ENCODE data around the gene LPP. TPM values are rescaled to one million over a fixed set of nuclear protein-coding genes. Genes with fewer than 3 reads are reported as not detected.

The LPP gene
- total RNA-seq, 2 donors from 2014 or later: 170 to 246 TPM

DNA sequence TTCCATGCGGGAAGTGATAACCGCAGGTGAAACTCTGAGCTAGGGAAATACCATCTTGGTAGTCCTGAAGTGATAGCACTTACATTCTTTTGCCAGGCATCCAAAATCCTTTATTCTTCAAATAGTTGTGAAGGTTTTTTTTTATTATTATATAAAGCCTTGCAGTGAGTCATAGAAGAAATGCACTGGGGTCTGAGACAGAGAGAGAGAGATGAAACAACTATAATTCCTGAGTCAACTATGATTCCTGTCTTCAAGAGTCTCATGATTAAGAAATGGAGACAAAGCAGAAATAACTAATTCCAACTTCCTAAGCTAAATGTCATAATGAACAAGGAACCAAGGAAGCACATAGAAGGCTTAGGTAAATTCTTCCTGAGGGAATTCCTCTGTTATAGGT is 495.6 kb downstream of the LPP start:
- Histone ChIP-seq H3K27me3 (no peaks in the 10 kb centered on the region), H3K4me3 (no peak overlapping the region), H3K9ac (ENCODE audit: low read depth in 2 of 2, low read length in 2 of 2) (no peak overlapping the region), H3K36me3 (no peaks in the 10 kb centered on the region), H3K9me3 (no peaks in the 10 kb centered on the region), H3K4me1 (no peaks in the 10 kb centered on the region), H3K27ac (no peak overlapping the region)
- intact Hi-C loops (cut with DNase I): no loop called here
- TF ChIP-seq, protein P1, sequence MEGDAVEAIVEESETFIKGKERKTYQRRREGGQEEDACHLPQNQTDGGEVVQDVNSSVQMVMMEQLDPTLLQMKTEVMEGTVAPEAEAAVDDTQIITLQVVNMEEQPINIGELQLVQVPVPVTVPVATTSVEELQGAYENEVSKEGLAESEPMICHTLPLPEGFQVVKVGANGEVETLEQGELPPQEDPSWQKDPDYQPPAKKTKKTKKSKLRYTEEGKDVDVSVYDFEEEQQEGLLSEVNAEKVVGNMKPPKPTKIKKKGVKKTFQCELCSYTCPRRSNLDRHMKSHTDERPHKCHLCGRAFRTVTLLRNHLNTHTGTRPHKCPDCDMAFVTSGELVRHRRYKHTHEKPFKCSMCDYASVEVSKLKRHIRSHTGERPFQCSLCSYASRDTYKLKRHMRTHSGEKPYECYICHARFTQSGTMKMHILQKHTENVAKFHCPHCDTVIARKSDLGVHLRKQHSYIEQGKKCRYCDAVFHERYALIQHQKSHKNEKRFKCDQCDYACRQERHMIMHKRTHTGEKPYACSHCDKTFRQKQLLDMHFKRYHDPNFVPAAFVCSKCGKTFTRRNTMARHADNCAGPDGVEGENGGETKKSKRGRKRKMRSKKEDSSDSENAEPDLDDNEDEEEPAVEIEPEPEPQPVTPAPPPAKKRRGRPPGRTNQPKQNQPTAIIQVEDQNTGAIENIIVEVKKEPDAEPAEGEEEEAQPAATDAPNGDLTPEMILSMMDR (IDR thresholded peaks at IDR 0.05): no peak
- no peak for DNase-seq

GRCh38 chr3:188656196-188656982 is 502.4 kb downstream of the LPP start:
- Histone ChIP-seq H3K9me3 (no peaks in the 10 kb centered on the region), H3K4me1 (no peaks in the 10 kb centered on the region), H3K9ac (ENCODE audit: low read depth in 2 of 2, low read length in 2 of 2) (no peak overlapping the region), H3K4me3 (no peak overlapping the region), H3K36me3 (no peaks in the 10 kb centered on the region), H3K27me3 (no peaks in the 10 kb centered on the region), H3K27ac (no peak overlapping the region)
- intact Hi-C loops (cut with DNase I): no loop called here
- no peak for DNase-seq
- TF ChIP-seq, protein P1 (IDR thresholded peaks at IDR 0.05): no peak

GRCh38 chr3:188658606-188659005 is 504.6 kb downstream of the LPP start:
- no peak overlapping the region for H3K4me3 ChIP-seq
- TF ChIP-seq, protein P1 (IDR thresholded peaks at IDR 0.05): no peak
- DNase-seq: no peak
- no peaks in the 10 kb centered on the region for H3K36me3 ChIP-seq
- no peak overlapping the region for H3K27ac ChIP-seq
- no peaks in the 10 kb centered on the region for H3K4me1 ChIP-seq
- no peaks in the 10 kb centered on the region for H3K9me3 ChIP-seq
- intact Hi-C loops (cut with DNase I): no loop called here
- no peak overlapping the region for H3K9ac ChIP-seq (ENCODE audit: low read depth in 2 of 2, low read length in 2 of 2)
- H3K27me3 ChIP-seq: no peaks in the 10 kb centered on the region

- intact Hi-C loops (cut with DNase I): no loop called here
These were observed 505.6 kb downstream of the LPP start for GRCh38 chr3:188659449-188660090.

GRCh38 chr3:188660415-188660814 is 506.5 kb downstream of the LPP start:
- no peaks in the 10 kb centered on the region for H3K9me3 ChIP-seq
- H3K36me3 ChIP-seq: no peaks in the 10 kb centered on the region
- H3K4me3 ChIP-seq: no peak overlapping the region
- no peaks in the 10 kb centered on the region for H3K4me1 ChIP-seq
- TF ChIP-seq, protein P1 (IDR thresholded peaks at IDR 0.05): no peak
- no peak overlapping the region for H3K9ac ChIP-seq (ENCODE audit: low read depth in 2 of 2, low read length in 2 of 2)
- intact Hi-C loops (cut with DNase I): no loop called here
- H3K27ac ChIP-seq: no peak overlapping the region
- no peak for DNase-seq
- no peaks in the 10 kb centered on the region for H3K27me3 ChIP-seq

More at GRCh38 chr3:188659449-188660090, 505.6 kb downstream of the LPP start:
- TF ChIP-seq, protein P1 (IDR thresholded peaks at IDR 0.05): no peak
- DNase-seq: no peak
- H3K27me3 ChIP-seq: no peaks in the 10 kb centered on the region
- H3K36me3 ChIP-seq: no peaks in the 10 kb centered on the region
- no peak overlapping the region for H3K9ac ChIP-seq (ENCODE audit: low read depth in 2 of 2, low read length in 2 of 2)
- H3K27ac ChIP-seq: no peak overlapping the region
- H3K4me3 ChIP-seq: no peak overlapping the region
- H3K9me3 ChIP-seq: no peaks in the 10 kb centered on the region
- no peaks in the 10 kb centered on the region for H3K4me1 ChIP-seq

Data from colonic mucosa (tissue), 4 donors.